GM12873 (cell line): ENCODE measurements around the gene OGA.

Source experiments
- CTCF ChIP-seq: IDR thresholded peaks from 2 replicates; pipeline ENCODE4 v1.5.1; 2012; ENCODE audit warnings: low read depth, mild to moderate bottlenecking, moderate library complexity, low read length, control low read depth; ENCODE audit not compliant: insufficient read depth; ENCODE audit errors: missing control alignments

OGA gene

GRCh38 chr10:101816376-101816775 is 1.9 kb downstream of the OGA start:
- TF ChIP-seq CTCF: no peak

GRCh38 chr10:101814466-101815071 is 3.7 kb downstream of the OGA start:
- TF ChIP-seq CTCF: no peak

GRCh38 chr10:101812606-101813005 is 5.6 kb downstream of the OGA start:
- no peak for TF ChIP-seq CTCF

GRCh38 chr10:101807158-101807557 is 11.1 kb downstream of the OGA start:
- no peak for TF ChIP-seq CTCF

GRCh38 chr10:101803511-101803910 is 14.7 kb downstream of the OGA start:
- TF ChIP-seq CTCF: no peak

- TF ChIP-seq CTCF: no peak
Observed at GRCh38 chr10:101797403-101798059, 20.7 kb downstream of the OGA start.

- TF ChIP-seq CTCF: no peak
Observed at GRCh38 chr10:101793526-101793925, 24.7 kb downstream of the OGA start.
